Activated T-cell treated with anti-CD3 and anti-CD28 coated beads for 24 hours (primary cell): ENCODE measurements around the gene APC2.
"Not testable (repeated sequence)": the region's sequence is repeated elsewhere in the genome, so short reads cannot be mapped to it uniquely, and the experiment has no call there.

Source experiments
- DNase-seq: peaks from one replicate; pipeline ENCODE4 v3.0.0-alpha.2; 2020; ENCODE audit warnings: low read depth

APC2 gene

GRCh38 chr19:1428738-1429391 lies 21.1 kb upstream of the APC2 start:
- no peak for DNase-seq

GRCh38 chr19:1429750-1430149 lies 20.2 kb upstream of the APC2 start:
- no peak for DNase-seq

- no peak for DNase-seq
Measured at GRCh38 chr19:1430246-1430645, 19.7 kb upstream of the APC2 start.

- no peak for DNase-seq
Measured at GRCh38 chr19:1431759-1432506, 18.0 kb upstream of the APC2 start.

GRCh38 chr19:1432507-1432887 lies 17.4 kb upstream of the APC2 start:
- no peak for DNase-seq

- no peak for DNase-seq
Measured at GRCh38 chr19:1433119-1434039, 16.5 kb upstream of the APC2 start.

GRCh38 chr19:1434040-1434366 lies 15.9 kb upstream of the APC2 start:
- DNase-seq: no peak

GRCh38 chr19:1434577-1435060 lies 15.3 kb upstream of the APC2 start:
- no peak for DNase-seq

GRCh38 chr19:1435378-1435989 lies 14.4 kb upstream of the APC2 start:
- no peak for DNase-seq

GRCh38 chr19:1437609-1438008 lies 12.3 kb upstream of the APC2 start:
- DNase-seq: no peak

- DNase-seq: peak; percentile 92
Measured at GRCh38 chr19:1438035-1438932, 11.6 kb upstream of the APC2 start, which contains the start of gene RPS15. TSS of gene RPS15 (plus strand) at chr19:1438396. CDS start at chr19:1438426, 30 bp downstream.

GRCh38 chr19:1438933-1439354 lies 11.0 kb upstream of the APC2 start:
- no peak for DNase-seq

- DNase-seq: not testable (repeated sequence)
Measured at GRCh38 chr19:1439525-1440417, 10.2 kb upstream of the APC2 start.

GRCh38 chr19:1440418-1440801 lies 9.5 kb upstream of the APC2 start:
- no peak for DNase-seq

- DNase-seq: no peak
Measured at GRCh38 chr19:1441022-1441426, 8.9 kb upstream of the APC2 start.

GRCh38 chr19:1441677-1442438 lies 8.1 kb upstream of the APC2 start:
- no peak for DNase-seq

- peak; percentile 72 for DNase-seq
Measured at GRCh38 chr19:1445185-1445931, 4.6 kb upstream of the APC2 start.

- DNase-seq: no peak
Measured at GRCh38 chr19:1445932-1446712, 3.8 kb upstream of the APC2 start.
